ENCODE results near the gene PFKFB3.

DNA sequence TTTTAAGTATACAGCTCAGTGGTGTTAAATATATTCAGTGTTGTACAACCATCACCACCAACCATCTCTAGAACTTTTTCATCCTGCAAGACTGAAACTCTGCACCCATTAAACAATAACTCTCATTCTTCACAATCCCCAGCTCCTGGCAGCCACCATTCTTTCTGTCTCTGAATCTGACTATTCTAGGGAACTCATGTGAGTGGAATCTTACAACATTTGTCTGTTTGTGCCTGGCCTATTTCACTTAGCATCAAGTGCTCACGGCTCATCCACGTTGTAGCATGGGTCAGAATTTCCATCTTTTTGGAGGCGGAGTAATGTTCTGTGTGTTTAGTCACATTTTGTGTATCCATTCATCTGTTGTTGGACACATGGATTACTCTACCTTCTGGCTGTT lies 40.8 kb upstream of the PFKFB3 start:
- TF ChIP-seq MAFK (IDR thresholded peaks at IDR 0.05; ENCODE audit: low read depth, low read length) (no peak), BHLHE40 (IDR thresholded peaks at IDR 0.05; ENCODE audit: low read depth, low read length) (no peak), MAZ (IDR thresholded peaks at IDR 0.05; ENCODE audit: borderline replicate concordance, low read depth, low read length) (no peak), CEBPB (IDR thresholded peaks at IDR 0.05; ENCODE audit: low read depth, low read length) (no peak), SMC3 (IDR thresholded peaks at IDR 0.05; ENCODE audit: low read depth, low read length) (no peak), POLR2A (IDR thresholded peaks at IDR 0.05; ENCODE audit: low read depth, low read length) (no peak), MXI1 (IDR thresholded peaks at IDR 0.05; ENCODE audit: borderline replicate concordance, low read depth, low read length) (no peak), RFX5 (IDR thresholded peaks at IDR 0.05; ENCODE audit: low read depth, low read length) (no peak)
- TF ChIP-seq, protein P1, sequence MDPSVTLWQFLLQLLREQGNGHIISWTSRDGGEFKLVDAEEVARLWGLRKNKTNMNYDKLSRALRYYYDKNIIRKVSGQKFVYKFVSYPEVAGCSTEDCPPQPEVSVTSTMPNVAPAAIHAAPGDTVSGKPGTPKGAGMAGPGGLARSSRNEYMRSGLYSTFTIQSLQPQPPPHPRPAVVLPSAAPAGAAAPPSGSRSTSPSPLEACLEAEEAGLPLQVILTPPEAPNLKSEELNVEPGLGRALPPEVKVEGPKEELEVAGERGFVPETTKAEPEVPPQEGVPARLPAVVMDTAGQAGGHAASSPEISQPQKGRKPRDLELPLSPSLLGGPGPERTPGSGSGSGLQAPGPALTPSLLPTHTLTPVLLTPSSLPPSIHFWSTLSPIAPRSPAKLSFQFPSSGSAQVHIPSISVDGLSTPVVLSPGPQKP (IDR thresholded peaks at IDR 0.05; ENCODE audit: borderline replicate concordance, low read depth, low read length): no peak
- TF ChIP-seq, protein P2, sequence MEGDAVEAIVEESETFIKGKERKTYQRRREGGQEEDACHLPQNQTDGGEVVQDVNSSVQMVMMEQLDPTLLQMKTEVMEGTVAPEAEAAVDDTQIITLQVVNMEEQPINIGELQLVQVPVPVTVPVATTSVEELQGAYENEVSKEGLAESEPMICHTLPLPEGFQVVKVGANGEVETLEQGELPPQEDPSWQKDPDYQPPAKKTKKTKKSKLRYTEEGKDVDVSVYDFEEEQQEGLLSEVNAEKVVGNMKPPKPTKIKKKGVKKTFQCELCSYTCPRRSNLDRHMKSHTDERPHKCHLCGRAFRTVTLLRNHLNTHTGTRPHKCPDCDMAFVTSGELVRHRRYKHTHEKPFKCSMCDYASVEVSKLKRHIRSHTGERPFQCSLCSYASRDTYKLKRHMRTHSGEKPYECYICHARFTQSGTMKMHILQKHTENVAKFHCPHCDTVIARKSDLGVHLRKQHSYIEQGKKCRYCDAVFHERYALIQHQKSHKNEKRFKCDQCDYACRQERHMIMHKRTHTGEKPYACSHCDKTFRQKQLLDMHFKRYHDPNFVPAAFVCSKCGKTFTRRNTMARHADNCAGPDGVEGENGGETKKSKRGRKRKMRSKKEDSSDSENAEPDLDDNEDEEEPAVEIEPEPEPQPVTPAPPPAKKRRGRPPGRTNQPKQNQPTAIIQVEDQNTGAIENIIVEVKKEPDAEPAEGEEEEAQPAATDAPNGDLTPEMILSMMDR (conservative IDR thresholded peaks at IDR 0.05; ENCODE audit: low read depth, low read length): no peak
